ENCODE data around the gene LDLRAD4.

Gene LDLRAD4

DNA sequence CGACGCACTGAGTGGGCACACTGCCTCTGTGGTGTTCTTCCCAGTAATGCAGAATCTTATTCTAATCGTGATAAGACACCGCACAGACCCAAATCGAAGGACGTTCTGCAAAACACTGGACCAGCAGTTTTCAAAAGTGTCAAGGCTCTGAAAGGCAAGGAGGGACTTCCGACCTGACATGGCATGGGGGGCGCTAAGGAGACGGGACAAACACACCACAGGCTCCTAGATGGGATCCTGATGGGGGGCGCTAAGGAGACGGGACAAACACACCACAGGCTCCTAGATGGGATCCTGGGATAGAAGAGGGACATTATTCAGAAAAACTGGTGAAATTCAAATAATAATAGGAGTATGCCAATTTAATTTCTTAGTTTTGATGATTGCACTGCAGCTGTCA, 191.4 kb downstream of the LDLRAD4 start:
- H3K4me3 ChIP-seq (ENCODE audit: low read length): no peak overlapping the region
- no peak for DNase-seq (ENCODE audit: low read depth)
- TF ChIP-seq, protein P1, sequence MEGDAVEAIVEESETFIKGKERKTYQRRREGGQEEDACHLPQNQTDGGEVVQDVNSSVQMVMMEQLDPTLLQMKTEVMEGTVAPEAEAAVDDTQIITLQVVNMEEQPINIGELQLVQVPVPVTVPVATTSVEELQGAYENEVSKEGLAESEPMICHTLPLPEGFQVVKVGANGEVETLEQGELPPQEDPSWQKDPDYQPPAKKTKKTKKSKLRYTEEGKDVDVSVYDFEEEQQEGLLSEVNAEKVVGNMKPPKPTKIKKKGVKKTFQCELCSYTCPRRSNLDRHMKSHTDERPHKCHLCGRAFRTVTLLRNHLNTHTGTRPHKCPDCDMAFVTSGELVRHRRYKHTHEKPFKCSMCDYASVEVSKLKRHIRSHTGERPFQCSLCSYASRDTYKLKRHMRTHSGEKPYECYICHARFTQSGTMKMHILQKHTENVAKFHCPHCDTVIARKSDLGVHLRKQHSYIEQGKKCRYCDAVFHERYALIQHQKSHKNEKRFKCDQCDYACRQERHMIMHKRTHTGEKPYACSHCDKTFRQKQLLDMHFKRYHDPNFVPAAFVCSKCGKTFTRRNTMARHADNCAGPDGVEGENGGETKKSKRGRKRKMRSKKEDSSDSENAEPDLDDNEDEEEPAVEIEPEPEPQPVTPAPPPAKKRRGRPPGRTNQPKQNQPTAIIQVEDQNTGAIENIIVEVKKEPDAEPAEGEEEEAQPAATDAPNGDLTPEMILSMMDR (conservative IDR thresholded peaks at IDR 0.05; ENCODE audit: low read depth, low read length): no peak

DNA sequence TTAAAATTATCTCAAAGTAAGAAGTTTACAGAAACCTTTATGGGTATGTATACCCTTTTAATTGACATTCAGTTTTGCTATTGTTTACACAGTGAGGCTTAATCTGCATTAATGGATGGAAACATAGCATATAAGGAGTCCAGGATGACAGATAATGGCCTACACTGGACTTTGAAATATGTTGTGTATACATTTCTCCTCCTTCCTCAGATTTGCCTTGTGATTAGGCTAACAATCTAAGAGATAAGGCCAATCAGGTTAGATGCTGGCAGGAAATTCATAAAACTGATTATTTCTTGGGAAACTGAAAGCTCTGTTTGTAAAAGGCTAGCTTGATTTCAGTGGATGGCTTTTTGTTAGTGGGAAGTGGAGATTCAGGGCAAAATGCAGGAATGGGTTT, 191.9 kb downstream of the LDLRAD4 start:
- no peak overlapping the region for H3K4me3 ChIP-seq (ENCODE audit: low read length)
- TF ChIP-seq, protein P1 (conservative IDR thresholded peaks at IDR 0.05; ENCODE audit: low read depth, low read length): no peak

DNA sequence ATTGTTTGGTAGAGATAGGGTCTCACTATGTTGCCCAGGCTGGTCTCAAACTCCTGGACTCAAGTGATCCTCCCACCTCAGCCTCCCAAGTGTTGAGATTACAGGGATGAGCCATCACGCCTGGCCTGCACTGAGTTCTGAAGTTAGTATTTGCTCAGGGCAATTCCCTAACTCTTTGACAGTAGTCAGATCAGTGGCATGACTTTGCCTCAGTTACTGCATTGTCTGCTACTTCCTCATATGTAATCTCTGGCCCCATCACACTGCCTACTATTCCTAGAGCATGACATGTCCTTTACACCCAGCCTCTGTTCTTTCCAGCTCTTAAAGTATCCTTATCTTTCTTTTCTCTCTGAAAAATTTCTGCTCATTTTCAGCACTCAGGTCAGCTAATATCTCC, 193.5 kb downstream of the LDLRAD4 start:
- no peak overlapping the region for H3K4me3 ChIP-seq (ENCODE audit: low read length)
- TF ChIP-seq, protein P1 (conservative IDR thresholded peaks at IDR 0.05; ENCODE audit: low read depth, low read length): no peak
- no peak for DNase-seq (ENCODE audit: low read depth)

More for the DNA sequence above, 191.9 kb downstream of the LDLRAD4 start:
- DNase-seq (ENCODE audit: low read depth): no peak

DNA sequence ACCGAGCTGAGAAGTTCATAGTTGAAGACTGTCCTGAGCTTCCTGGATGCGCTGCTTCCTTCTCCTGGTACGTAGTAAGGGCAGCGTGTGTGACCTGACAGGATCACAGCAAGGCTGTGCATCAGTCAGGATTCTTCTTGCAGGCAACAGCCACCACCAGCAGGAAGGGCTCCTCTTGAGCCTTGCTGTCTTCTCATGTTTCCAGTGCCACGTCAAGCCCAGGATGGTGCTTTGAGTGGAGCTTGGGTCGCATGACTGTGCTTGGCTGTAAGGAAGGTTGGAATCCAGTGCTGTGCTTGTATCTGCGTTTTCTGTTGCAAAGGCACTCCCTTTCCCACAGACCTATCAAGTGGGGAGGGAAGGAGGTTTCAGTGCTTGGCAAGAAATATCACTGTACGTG, 194.3 kb downstream of the LDLRAD4 start:
- H3K4me3 ChIP-seq (ENCODE audit: low read length): no peak overlapping the region
- DNase-seq (ENCODE audit: low read depth): no peak
- TF ChIP-seq, protein P1 (conservative IDR thresholded peaks at IDR 0.05; ENCODE audit: low read depth, low read length): no peak

DNA sequence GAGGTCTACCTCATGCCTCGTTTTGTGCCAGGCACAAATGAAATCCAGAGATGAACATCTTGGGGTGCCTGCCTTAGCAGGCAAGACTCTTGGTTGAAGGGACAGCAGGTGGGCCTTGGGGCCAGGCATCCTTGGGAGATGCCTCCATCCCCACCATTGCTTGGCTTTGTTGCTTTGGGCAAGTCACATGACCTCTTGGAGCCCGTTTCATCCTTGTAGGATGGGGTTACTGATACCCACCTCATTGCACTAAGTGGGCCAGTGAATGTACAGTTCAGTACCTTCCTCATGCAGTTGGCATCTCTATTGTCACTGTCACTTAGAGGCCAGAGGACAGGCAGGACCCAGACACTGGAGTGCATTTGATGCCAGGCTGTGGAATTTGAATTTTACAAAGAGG, 195.5 kb downstream of the LDLRAD4 start:
- H3K4me3 ChIP-seq (ENCODE audit: low read length): no peak overlapping the region
- TF ChIP-seq, protein P1 (conservative IDR thresholded peaks at IDR 0.05; ENCODE audit: low read depth, low read length): no peak

DNA sequence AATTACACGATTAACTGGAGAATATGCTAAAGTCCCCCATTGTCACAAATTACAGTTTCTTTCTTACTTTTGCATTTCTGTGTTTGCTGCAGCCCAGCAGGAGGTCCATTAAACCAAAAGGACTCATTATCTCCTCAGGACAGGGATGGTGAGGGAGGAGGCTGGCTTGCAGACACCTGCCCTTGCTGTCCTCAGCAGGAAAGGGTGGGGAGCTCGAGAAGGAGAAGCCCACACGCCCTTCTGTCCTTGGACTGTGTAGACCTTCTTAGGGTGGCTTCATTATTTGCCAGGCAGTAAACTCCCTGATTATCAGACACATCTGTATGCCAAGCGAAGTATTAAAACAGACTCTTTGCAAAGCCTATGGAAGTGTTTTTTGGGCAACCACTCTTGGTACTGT, 196.0 kb downstream of the LDLRAD4 start:
- TF ChIP-seq, protein P1 (conservative IDR thresholded peaks at IDR 0.05; ENCODE audit: low read depth, low read length): no peak
- no peak overlapping the region for H3K4me3 ChIP-seq (ENCODE audit: low read length)
- no peak for DNase-seq (ENCODE audit: low read depth)

More for the DNA sequence above, 195.5 kb downstream of the LDLRAD4 start:
- no peak for DNase-seq (ENCODE audit: low read depth)

DNA sequence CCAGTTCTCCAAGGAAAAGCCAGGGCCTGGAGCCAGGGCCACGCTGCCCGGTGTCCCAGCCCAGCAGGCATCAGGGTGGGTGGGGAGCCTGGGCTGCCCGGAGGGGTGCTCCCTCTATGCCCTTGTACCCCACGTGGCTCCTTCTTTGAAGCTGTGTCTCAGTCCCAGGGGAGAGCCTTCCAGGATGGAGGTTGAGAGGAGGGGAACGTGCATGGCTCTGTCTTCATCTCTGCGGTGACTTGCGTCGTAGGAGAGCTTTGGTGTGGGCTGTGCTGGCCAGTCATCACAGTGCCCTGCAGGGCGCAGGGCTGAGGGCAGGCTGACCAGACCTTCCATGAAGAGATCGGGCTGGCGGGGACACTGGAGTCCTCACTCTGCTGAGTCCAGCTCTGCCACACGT, 197.2 kb downstream of the LDLRAD4 start:
- no peak for DNase-seq (ENCODE audit: low read depth)
- TF ChIP-seq, protein P1 (conservative IDR thresholded peaks at IDR 0.05; ENCODE audit: low read depth, low read length): no peak
- H3K4me3 ChIP-seq (ENCODE audit: low read length): no peak overlapping the region

All from retinal pigment epithelial cell (primary cell).